Activated CD4-positive, alpha-beta T cell treated with anti-CD3 and anti-CD28 coated beads for 36 hours (primary cell): ENCODE results near the gene GRIN2A. TPM values are rescaled to one million over a fixed set of nuclear protein-coding genes. Genes with fewer than 3 reads are reported as not detected.

Experiments
- ATAC-seq: fragments of 200-7000 bp; cut with Tn5 transposase; one replicate; pipeline ENCODE4 v1.10.0; 2021; ENCODE audit warnings: mild to moderate bottlenecking, moderate library complexity
- CTCF ChIA-PET: fragments of 350-600 bp; sonication (Branson Sonifier 250); formaldehyde crosslinking; loops from one replicate; lab custom pipeline; 2021; ENCODE audit warnings: antibody characterized with exemption; lab: Charles Lee
- POLR2A ChIA-PET: fragments of 350-600 bp; sonication (Branson Sonifier 250); formaldehyde crosslinking; loops from one replicate; lab custom pipeline; 2021; ENCODE audit warnings: antibody characterized with exemption, inconsistent platforms; lab: Charles Lee
- DNase-seq: peaks from one replicate; pipeline ENCODE4 v3.0.0-alpha.2; 2020
- H3K27ac Mint-ChIP-seq: one replicate; pipeline ENCODE4 v1.8.0; 2021; ENCODE audit warnings: mixed read lengths
- H3K27me3 Mint-ChIP-seq: one replicate; pipeline ENCODE4 v1.8.0; 2021; ENCODE audit warnings: mixed read lengths
- H3K36me3 Mint-ChIP-seq: one replicate; pipeline ENCODE4 v1.8.0; 2021; ENCODE audit warnings: low read depth, mixed read lengths
- H3K4me1 Mint-ChIP-seq: one replicate; pipeline ENCODE4 v1.8.0; 2021; ENCODE audit warnings: mixed read lengths
- H3K4me3 Mint-ChIP-seq: one replicate; pipeline ENCODE4 v1.8.0; 2021; ENCODE audit warnings: mild to moderate bottlenecking, moderate library complexity, mixed read lengths
- H3K9me3 Mint-ChIP-seq: one replicate; pipeline ENCODE4 v1.8.0; 2021; ENCODE audit warnings: low read depth, mixed read lengths
- intact Hi-C, 2 experiments: fragments of 100-400 bp; cut with DNase I in 1 of 2; cut with micrococcal nuclease in 1 of 2; formaldehyde crosslinking; loops; one replicate each; pipeline versions ENCODE4 v1.14.2 to v1.15.1; 2022 to 2024; cut with DNase I, micrococcal nuclease
- total RNA-seq, 2 experiments: library from RNA; stranded (reverse); gene quantifications; one replicate each; pipeline ENCODE4 v1.2.3, GENCODE V29; 2021

The GRIN2A gene
- total RNA-seq, 2 experiments from 2014 or later = not detected

DNA sequence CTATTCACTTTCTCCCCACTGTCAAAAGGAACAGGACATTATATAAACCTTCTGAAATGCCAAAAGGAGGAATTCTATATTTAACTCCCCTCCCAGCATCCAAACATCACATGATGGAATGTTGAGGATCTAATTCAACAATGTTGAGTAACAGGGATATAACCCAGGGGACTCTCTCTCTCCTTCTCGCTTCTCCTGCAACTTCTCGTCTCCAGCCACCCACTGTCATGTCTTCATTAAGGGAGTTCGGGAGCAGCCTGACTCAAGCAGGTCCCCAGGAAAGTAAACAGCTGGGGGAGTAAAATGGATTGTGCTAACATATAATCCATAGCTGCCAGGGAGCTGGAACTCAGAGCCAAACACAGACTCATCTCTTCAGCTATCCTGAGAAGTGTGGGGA lies 51.7 kb downstream of the GRIN2A start:
- ChIA-PET CTCF (interaction anchor here (0.8 to 1.2 kb wide), 2 partner anchors 10 to 894 kb away, joined by 4 to 5 read pairs; no protein-coding TSS in a partner anchor), POLR2A (no interaction called here)
- Mint-ChIP-seq H3K4me3 (no peak overlapping the region), H3K36me3 (no peaks in the 10 kb centered on the region), H3K27ac (no peak overlapping the region), H3K4me1 (no peaks in the 10 kb centered on the region), H3K9me3 (no peaks in the 10 kb centered on the region), H3K27me3 (peaks cover 4% of the 10 kb centered on the region)
- ATAC-seq (no peak), DNase-seq (no peak)
- intact Hi-C loops = no loop called here

DNA sequence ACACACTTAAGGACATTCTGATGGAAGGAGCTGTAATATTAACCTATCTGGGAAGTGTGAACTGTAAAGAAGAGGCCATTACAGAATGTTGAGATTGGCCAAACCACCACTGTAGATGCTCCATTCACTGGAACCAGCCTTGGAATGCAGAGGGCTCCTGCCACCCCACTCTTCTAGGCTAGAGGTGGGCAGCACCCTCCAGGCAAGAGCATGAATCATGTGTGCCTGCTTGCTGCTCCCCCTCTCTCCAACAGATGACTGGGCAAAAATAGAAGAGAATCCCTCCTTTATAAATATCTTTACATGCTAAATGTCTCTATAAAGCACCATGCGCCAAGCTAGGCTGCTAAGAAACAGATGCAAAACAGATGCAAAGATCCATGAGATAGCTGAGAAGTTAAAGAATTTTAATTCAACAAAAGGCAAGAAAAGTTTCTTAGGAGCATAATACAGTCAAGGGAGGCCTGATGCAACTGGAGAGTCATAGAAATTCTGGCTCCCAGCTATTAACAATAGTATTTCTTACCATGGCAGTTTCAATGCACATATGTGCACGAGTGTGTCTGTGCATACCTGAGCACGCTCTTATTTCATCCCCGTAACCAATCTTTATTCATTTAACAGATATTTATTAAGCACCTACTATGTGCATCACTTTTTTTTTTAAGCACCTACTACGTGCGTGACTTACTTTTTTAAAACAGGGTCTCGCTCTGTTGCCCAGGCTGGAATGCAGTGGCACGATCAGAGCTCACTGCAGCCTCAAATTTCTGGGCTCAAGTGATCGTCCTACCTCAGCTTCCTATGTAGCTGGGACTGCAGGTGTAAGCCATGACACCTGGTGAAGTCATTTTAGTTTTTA lies 53.6 kb downstream of the GRIN2A start:
- intact Hi-C loops = no loop called here
- ChIA-PET CTCF (interaction anchor here (0.7 kb wide), 1 partner anchor 44 kb away, joined by 3 read pairs; no protein-coding TSS in a partner anchor), POLR2A (no interaction called here)
- no peaks in the 10 kb centered on the region for H3K9me3 Mint-ChIP-seq
- H3K27ac Mint-ChIP-seq = no peak overlapping the region
- H3K4me1 Mint-ChIP-seq = no peaks in the 10 kb centered on the region
- no peaks in the 10 kb centered on the region for H3K36me3 Mint-ChIP-seq
- DNase-seq (no peak), ATAC-seq (no peak)
- H3K4me3 Mint-ChIP-seq = no peak overlapping the region
- peaks cover 9% of the 10 kb centered on the region for H3K27me3 Mint-ChIP-seq

DNA sequence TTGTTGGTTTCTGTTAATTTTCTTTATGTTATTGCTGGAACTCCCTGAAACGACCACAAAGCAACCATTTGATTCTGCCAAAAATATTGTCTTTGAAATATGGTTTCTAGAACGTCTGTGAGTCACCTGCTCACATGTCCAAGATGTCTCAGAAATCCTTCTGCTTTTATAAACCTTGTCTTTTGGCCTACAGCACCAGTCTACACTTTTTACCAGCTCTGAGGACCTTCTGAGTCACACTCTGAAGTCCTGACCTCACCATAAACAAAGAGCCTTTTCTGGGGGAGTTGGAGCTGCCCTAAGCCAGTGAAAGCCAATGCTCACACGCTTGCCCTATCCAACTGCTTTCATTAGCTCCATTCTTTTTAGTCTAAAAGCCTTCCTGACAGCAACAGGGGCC lies 55.5 kb downstream of the GRIN2A start:
- no peaks in the 10 kb centered on the region for H3K9me3 Mint-ChIP-seq
- peaks cover 15% of the 10 kb centered on the region for H3K27me3 Mint-ChIP-seq
- ChIA-PET POLR2A (no interaction called here), CTCF (no interaction called here)
- H3K4me1 Mint-ChIP-seq = no peaks in the 10 kb centered on the region
- H3K27ac Mint-ChIP-seq = no peak overlapping the region
- H3K36me3 Mint-ChIP-seq = no peaks in the 10 kb centered on the region
- intact Hi-C loops = no loop called here
- H3K4me3 Mint-ChIP-seq = no peak overlapping the region
- DNase-seq = no peak
- no peak for ATAC-seq

DNA sequence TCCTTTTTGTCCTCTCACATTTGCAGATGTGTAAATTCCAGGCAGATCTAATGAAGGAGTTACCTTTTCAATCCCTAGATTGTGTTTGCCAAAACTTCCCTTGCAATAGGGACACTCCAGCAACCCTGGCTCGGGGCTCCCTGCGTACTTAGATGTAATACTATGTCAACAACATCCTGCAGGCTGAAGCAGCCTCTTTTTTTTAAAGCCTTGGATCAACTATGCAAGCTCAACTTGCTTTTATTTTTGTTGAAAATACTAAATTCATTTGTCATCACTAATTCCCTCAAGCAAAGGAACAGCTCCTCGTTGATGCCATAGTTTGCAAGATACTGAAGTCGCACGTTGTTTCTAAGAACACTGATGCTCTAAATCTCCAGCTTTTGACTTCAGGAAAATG lies 59.1 kb downstream of the GRIN2A start:
- intact Hi-C loops = no loop called here
- CTCF ChIA-PET = no interaction called here
- Mint-ChIP-seq H3K27ac (no peak overlapping the region), H3K4me1 (no peaks in the 10 kb centered on the region), H3K4me3 (no peak overlapping the region), H3K36me3 (no peaks in the 10 kb centered on the region), H3K9me3 (peaks cover 4% of the 10 kb centered on the region), H3K27me3 (peaks cover 18% of the 10 kb centered on the region)
- DNase-seq = no peak
- POLR2A ChIA-PET = no interaction called here
- ATAC-seq = no peak

DNA sequence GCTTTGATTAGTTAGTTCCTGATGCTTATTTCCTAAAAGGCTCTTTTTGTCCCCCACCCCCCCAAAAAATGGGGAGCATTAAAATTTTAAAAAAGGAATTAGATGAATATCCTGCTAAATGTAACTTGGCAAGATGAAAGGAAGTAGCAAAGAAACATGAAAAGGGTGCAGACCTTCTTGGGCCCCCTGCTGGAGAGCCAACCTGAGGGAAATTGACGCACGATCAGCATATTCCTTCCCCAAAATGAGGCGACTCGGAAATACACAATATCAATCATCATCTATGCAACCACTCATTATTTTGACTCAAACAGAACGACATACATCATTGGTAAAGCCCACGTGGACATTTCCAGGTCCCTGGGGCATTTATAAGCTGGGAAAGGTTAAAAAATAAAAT lies 59.7 kb downstream of the GRIN2A start:
- ATAC-seq (no peak), DNase-seq (no peak)
- Mint-ChIP-seq H3K4me1 (no peaks in the 10 kb centered on the region), H3K4me3 (no peak overlapping the region), H3K9me3 (peaks cover 4% of the 10 kb centered on the region), H3K27me3 (peaks cover 18% of the 10 kb centered on the region), H3K27ac (no peak overlapping the region), H3K36me3 (no peaks in the 10 kb centered on the region)
- CTCF ChIA-PET = no interaction called here
- intact Hi-C loops = no loop called here
- POLR2A ChIA-PET = no interaction called here

DNA sequence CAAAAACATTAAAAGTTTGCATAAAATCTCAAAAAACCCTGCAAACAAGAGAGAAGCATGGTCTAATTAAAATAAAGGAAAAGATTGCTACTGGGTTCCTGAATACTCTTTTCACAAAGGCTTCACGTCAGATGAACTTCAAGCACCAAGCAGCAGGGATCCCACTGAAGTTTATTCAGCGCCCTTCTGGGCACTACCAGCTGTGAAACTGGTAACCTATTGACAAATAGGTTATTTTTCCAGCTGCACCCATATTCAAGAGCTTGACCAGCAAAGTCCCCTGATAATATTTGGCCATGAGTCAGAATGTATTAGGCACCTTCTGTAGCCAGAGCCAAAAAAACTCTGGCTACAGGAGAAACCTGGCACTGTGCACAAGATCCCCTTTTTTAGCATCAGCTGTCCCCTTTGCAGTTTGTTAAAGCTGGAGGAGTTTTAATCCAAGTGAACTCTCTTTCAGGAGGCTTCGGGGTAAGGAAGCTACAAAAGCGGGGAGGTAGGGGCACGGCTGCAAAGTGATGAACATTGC lies 60.3 kb downstream of the GRIN2A start:
- POLR2A ChIA-PET = no interaction called here
- DNase-seq (no peak), ATAC-seq (no peak)
- no peaks in the 10 kb centered on the region for H3K36me3 Mint-ChIP-seq
- intact Hi-C loops = no loop called here
- H3K27me3 Mint-ChIP-seq = peaks cover 18% of the 10 kb centered on the region
- CTCF ChIA-PET = no interaction called here
- H3K9me3 Mint-ChIP-seq = peaks cover 4% of the 10 kb centered on the region
- H3K4me3 Mint-ChIP-seq = no peak overlapping the region
- H3K27ac Mint-ChIP-seq = no peak overlapping the region
- H3K4me1 Mint-ChIP-seq = no peaks in the 10 kb centered on the region

- Mint-ChIP-seq H3K4me3 (no peak overlapping the region), H3K4me1 (no peaks in the 10 kb centered on the region), H3K36me3 (no peaks in the 10 kb centered on the region), H3K27me3 (peaks cover 18% of the 10 kb centered on the region), H3K27ac (no peak overlapping the region), H3K9me3 (peaks cover 4% of the 10 kb centered on the region)
- intact Hi-C loops = no loop called here
- ChIA-PET POLR2A (no interaction called here), CTCF (no interaction called here)
- ATAC-seq = no peak
- DNase-seq = no peak
Observed at GRCh38 chr16:10121491-10121890, 60.7 kb downstream of the GRIN2A start.

DNA sequence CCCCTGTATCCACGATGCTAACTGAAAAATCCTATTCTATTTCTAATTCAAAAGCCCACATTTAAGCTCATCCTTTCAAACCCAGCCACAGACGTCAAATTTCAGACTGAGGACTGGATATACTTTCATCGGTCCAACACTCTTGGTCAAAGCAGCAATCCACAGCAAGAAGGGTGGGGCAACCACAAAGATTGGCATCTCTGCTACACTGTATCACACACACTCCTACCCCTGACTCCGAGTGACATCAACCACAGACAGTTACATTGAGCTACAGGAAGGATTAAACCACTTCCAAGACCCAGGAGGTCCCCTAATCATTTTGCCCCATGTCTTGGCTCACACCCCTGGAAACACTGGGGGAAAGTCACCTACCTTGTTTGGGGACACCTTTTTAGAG lies 61.3 kb downstream of the GRIN2A start:
- no peaks in the 10 kb centered on the region for H3K36me3 Mint-ChIP-seq
- peaks cover 18% of the 10 kb centered on the region for H3K27me3 Mint-ChIP-seq
- ATAC-seq = no peak
- peaks cover 4% of the 10 kb centered on the region for H3K9me3 Mint-ChIP-seq
- ChIA-PET CTCF (no interaction called here), POLR2A (no interaction called here)
- DNase-seq = no peak
- no peak overlapping the region for H3K4me3 Mint-ChIP-seq
- intact Hi-C loops = no loop called here
- no peaks in the 10 kb centered on the region for H3K4me1 Mint-ChIP-seq
- H3K27ac Mint-ChIP-seq = no peak overlapping the region

DNA sequence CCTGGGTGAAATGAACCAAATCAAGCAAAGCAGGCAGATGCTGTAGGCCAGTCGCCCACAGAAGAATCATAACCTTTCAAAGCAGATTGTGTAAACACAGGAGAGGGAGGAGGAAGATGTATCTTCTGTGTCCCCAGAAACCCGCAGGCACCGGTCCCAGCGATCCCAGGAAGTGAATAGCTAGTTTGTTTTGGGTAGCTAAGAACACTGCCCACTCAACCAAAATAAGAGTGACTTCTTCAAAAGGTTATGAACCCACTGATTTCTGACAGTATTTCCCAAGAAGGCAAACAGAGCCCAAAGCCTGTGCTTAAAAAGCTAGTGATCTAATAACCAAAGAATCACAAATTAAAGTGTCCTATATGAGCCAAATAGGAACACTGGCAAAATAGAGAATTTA lies 67.8 kb downstream of the GRIN2A start:
- Mint-ChIP-seq H3K4me1 (no peaks in the 10 kb centered on the region), H3K36me3 (no peaks in the 10 kb centered on the region), H3K4me3 (no peak overlapping the region), H3K27ac (no peak overlapping the region), H3K27me3 (no peaks in the 10 kb centered on the region), H3K9me3 (peaks cover 4% of the 10 kb centered on the region)
- CTCF ChIA-PET = no interaction called here
- no peak for ATAC-seq
- intact Hi-C loops = no loop called here
- POLR2A ChIA-PET = no interaction called here
- no peak for DNase-seq

DNA sequence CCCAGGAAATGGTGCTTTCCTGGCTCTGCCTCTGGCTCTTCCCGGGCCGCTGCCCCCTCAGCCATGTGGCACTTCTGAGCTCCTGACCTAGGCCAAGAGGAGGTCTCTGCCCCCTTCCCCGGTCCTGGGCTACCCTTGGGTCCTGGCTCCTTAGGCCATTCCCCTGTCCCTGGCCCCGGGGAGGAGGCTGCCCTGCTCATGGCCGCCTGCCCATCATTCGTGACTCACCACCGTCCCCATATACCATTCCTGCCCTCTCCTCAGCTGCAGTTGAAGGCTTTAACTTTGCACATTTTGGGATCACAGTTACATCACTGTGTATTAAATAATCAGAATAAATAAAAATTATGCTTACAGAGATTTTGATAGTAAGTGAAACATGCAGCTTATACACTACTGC lies 69.0 kb downstream of the GRIN2A start:
- no peak for ATAC-seq
- ChIA-PET POLR2A (no interaction called here), CTCF (no interaction called here)
- Mint-ChIP-seq H3K36me3 (no peaks in the 10 kb centered on the region), H3K4me1 (no peaks in the 10 kb centered on the region), H3K9me3 (no peaks in the 10 kb centered on the region), H3K4me3 (no peak overlapping the region), H3K27ac (no peak overlapping the region), H3K27me3 (no peaks in the 10 kb centered on the region)
- intact Hi-C loops = no loop called here
- no peak for DNase-seq

DNA sequence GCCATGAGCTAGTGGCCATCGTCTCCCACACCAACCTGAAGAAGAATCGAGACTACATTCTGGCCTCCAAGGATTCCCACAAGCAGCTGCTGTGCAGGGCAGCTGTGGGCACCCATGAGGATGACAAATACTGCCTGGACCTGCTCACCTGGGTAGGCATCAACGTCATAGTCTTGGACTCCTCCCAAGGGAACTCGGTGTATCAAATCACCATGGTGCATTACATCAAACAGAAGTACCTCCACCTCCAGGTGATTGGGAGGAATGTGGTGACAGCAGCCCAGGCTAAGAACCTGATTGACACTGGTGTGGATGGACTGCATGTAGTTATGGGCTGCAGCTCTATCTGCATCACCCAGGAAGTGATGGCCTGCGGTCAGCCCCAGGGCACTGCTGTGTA lies 70.2 kb downstream of the GRIN2A start:
- no peaks in the 10 kb centered on the region for H3K9me3 Mint-ChIP-seq
- no peaks in the 10 kb centered on the region for H3K4me1 Mint-ChIP-seq
- no peak overlapping the region for H3K4me3 Mint-ChIP-seq
- intact Hi-C loops = no loop called here
- ChIA-PET POLR2A (no interaction called here), CTCF (no interaction called here)
- no peak overlapping the region for H3K27ac Mint-ChIP-seq
- ATAC-seq (no peak), DNase-seq (no peak)
- H3K27me3 Mint-ChIP-seq = no peaks in the 10 kb centered on the region
- H3K36me3 Mint-ChIP-seq = no peaks in the 10 kb centered on the region

DNA sequence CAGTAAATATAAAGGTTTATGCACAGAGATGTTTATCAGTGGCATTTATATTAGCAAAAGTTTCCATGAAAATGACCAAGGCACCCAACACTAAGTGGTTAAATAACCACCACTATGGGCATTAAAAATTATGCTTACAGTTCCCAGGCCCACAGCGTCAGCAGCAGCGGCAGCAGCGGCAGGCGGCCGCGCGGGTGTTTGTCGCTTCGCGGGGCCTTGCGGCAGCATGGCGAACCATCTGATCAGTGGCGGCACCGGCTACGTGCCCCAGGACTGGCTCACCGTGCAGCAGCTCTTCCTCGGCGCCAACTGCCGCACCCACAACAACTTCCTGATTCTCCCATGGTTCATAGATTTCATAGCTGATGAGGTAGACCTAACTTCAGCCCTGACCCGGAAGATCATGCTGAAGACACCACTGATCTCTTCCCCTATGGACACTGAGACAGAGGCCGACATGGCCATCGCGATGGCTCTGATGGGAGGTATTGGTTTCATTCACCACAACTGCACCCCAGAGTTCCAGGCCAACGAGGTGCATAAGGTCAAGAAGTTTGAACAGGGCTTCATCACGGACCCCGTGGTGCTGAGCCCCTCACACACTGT lies 71.0 kb downstream of the GRIN2A start:
- Mint-ChIP-seq H3K4me1 (no peaks in the 10 kb centered on the region), H3K27ac (no peak overlapping the region), H3K27me3 (no peaks in the 10 kb centered on the region), H3K36me3 (no peaks in the 10 kb centered on the region), H3K4me3 (no peak overlapping the region), H3K9me3 (no peaks in the 10 kb centered on the region)
- intact Hi-C loops = no loop called here
- DNase-seq = no peak
- ChIA-PET POLR2A (no interaction called here), CTCF (no interaction called here)
- ATAC-seq = no peak
